Lung (tissue), 12 donors: Measurements from ENCODE around the gene CDH1. TPM values are rescaled to one million over a fixed set of nuclear protein-coding genes. Genes with fewer than 3 reads are reported as not detected.

Experiments used
- ATAC-seq: fragments of 200-7000 bp; cut with Tn5 transposase; one replicate; pipeline ENCODE4 v1.9.1; 2020; ENCODE audit warnings: moderate number of reproducible peaks; ENCODE audit not compliant: insufficient read depth, low FRiP score
- DNase-seq, 3 donors: peaks; one replicate each; pipeline ENCODE4 v3.0.0-alpha.2; 2013 to 2017
- H3K27ac ChIP-seq, 2 donors: one replicate each; pipeline ENCODE4 v1.5.1; 2013; ENCODE audit warnings: mild to moderate bottlenecking in 2 of 2, moderate library complexity in 2 of 2, control low read depth in 1 of 2, inconsistent platforms in 1 of 2, low read depth in 1 of 2, low read length in 1 of 2
- H3K27me3 ChIP-seq, 3 donors: one replicate each; pipeline ENCODE4 v1.5.1; 2013; ENCODE audit warnings: low read length in 2 of 3; ENCODE audit not compliant: control insufficient read depth in 3 of 3, insufficient read depth in 3 of 3
- H3K36me3 ChIP-seq, 4 donors: one replicate each; pipeline ENCODE4 v1.5.1; 2013; ENCODE audit warnings: low read length in 4 of 4, mild to moderate bottlenecking in 1 of 4, moderate library complexity in 1 of 4; ENCODE audit not compliant: control insufficient read depth in 4 of 4, insufficient read depth in 4 of 4
- H3K4me1 ChIP-seq, 5 donors: one replicate each; pipeline ENCODE4 v1.5.1; 2013; ENCODE audit warnings: low read length in 5 of 5, mild to moderate bottlenecking in 2 of 5, moderate library complexity in 1 of 5; ENCODE audit not compliant: control insufficient read depth in 5 of 5, insufficient read depth in 5 of 5
- H3K4me3 ChIP-seq: one replicate; pipeline ENCODE4 v1.5.1; 2013; ENCODE audit warnings: mild to moderate bottlenecking, control low read depth, moderate library complexity
- H3K9ac ChIP-seq, 2 donors: one replicate each; pipeline ENCODE4 v1.5.1; 2013; ENCODE audit warnings: low read length in 2 of 2, control low read depth in 1 of 2; ENCODE audit not compliant: insufficient read depth in 1 of 2
- H3K9me3 ChIP-seq, 4 donors: one replicate each; pipeline ENCODE4 v1.5.1; 2013; ENCODE audit warnings: low read length in 3 of 4, mild to moderate bottlenecking in 1 of 4, moderate library complexity in 1 of 4; ENCODE audit not compliant: control insufficient read depth in 4 of 4, insufficient read depth in 3 of 4
- WGBS, 2 donors: extraction: QIAGEN DNeasy Blood & Tissue Kit; methylation state at CpG; one replicate each; pipeline ENCODE4 v1.1.7; 2013; 5-methylcytosine and 5-hydroxymethylcytosine counted together
- polyA plus RNA-seq, 2 donors: library from polyadenylated mRNA; stranded (reverse); fragments of 200-250 nt; gene quantifications; one replicate each; pipeline ENCODE4 v1.2.1, GENCODE V29; 2013
- total RNA-seq, 2 donors: library from RNA; depleted of rRNA in 1 of 2; stranded (reverse); fragments of >200 nt in 1 of 2; gene quantifications; one replicate each; pipeline ENCODE4 v1.2.1, GENCODE V29; 2014 to 2021
- TF ChIP-seq, protein P1 (sequence below): IDR thresholded peaks from 2 replicates; pipeline ENCODE4 v1.5.1; 2012; ENCODE audit warnings: mild to moderate bottlenecking; ENCODE audit errors: control extremely low read depth, extremely low read depth
- donor health status: control.
- donor health status: control.
- donor health status: Bipolar disorder and iron deficiency.
- donor health status: healthy.
- donor health status: DM: yes; HTN: yes; CAD: no.

CDH1 gene
- total and polyA plus RNA-seq, 4 donors, result 33.2 to 227 (median 95.2) TPM

DNA sequence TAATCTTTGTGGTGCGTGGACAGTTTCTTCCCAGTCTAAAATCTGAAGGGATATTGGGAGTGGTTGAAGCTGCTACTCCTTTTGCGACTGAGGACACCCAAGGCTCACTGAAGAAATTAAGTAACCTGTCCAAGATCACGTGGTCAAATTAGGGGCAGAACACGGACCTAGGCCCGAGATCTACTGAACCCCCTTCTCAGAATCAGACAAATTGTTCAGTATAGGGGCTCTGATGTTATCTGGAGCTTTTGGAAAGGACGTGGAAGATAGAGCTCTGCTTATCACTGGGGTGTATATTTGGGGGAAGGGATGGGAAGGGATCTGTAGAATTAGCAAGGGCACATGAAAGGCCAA, 107.1 kb downstream of the CDH1 start:
- H3K9me3 ChIP-seq, result no peaks in the 10 kb centered on the region
- H3K4me1 ChIP-seq, result peaks cover 0 to 5% (median 0%) of the 10 kb centered on the region in 5 donors
- no peak for DNase-seq
- no peak for ATAC-seq
- no peaks in the 10 kb centered on the region for H3K27me3 ChIP-seq
- peak overlapping the region; percentile 91 to 95 for H3K27ac ChIP-seq
- H3K4me3 ChIP-seq, result peak overlapping the region; percentile 92
- H3K36me3 ChIP-seq, result peaks cover 0 to 1% (median 0%) of the 10 kb centered on the region in 4 donors
- WGBS, 2 donors, result 6 to 10% methylated on average over 6 of the region's 6 CpGs
- TF ChIP-seq, protein P1, sequence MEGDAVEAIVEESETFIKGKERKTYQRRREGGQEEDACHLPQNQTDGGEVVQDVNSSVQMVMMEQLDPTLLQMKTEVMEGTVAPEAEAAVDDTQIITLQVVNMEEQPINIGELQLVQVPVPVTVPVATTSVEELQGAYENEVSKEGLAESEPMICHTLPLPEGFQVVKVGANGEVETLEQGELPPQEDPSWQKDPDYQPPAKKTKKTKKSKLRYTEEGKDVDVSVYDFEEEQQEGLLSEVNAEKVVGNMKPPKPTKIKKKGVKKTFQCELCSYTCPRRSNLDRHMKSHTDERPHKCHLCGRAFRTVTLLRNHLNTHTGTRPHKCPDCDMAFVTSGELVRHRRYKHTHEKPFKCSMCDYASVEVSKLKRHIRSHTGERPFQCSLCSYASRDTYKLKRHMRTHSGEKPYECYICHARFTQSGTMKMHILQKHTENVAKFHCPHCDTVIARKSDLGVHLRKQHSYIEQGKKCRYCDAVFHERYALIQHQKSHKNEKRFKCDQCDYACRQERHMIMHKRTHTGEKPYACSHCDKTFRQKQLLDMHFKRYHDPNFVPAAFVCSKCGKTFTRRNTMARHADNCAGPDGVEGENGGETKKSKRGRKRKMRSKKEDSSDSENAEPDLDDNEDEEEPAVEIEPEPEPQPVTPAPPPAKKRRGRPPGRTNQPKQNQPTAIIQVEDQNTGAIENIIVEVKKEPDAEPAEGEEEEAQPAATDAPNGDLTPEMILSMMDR, result no peak
- peak overlapping the region in 1 of 2 donors; percentile 61 for H3K9ac ChIP-seq

DNA sequence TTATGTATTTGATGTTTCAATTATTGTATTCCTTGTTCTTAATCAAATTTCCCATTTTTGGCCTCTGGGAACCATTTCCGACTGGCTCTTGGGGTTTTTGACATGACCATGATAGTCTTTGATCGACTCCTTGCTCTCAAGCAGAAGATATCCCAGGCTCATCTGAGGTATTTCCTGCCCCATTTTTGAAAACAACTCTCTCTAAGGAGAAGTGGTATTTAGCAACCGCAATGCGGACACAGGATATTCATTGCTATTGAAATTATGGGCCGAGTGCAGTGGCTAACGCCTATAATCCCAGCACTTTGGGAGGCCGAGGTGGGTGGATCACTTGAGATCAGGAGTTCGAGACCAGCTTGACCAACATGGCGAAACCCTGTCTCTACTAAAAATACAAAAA, 111.7 kb downstream of the CDH1 start:
- WGBS, 2 donors, result 50 to 78% methylated on average over 9 of the region's 9 CpGs

DNA sequence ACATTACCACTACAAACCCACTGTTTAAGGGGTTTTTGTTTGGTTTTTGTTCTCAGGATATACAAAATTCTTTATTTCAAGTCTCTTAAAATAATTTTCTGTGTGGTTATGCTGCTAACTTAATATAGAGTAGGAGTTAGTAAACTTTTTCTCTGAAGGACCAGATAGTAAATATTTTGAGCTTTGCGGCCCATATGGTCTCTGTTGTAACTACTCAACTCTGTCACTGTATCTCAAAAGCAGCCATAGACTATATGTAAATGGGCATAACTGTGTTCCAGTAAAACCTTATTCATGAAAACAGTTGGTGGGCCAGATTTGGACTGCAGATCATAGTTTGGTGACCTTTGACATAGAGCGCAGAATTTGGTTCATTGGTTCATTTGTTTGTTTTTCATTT, 113.4 kb downstream of the CDH1 start:
- H3K27ac ChIP-seq, result no peak overlapping the region
- no peaks in the 10 kb centered on the region for H3K4me1 ChIP-seq
- H3K9me3 ChIP-seq, result no peaks in the 10 kb centered on the region
- 96 to 99% methylated on average over 2 of the region's 2 CpGs for WGBS, 2 donors
- DNase-seq, result no peak
- no peak for ATAC-seq
- TF ChIP-seq, protein P1, result no peak
- H3K27me3 ChIP-seq, result no peaks in the 10 kb centered on the region
- H3K4me3 ChIP-seq, result no peak overlapping the region
- H3K9ac ChIP-seq, result no peak overlapping the region
- peaks cover 0 to 2% (median 0%) of the 10 kb centered on the region in 4 donors for H3K36me3 ChIP-seq

More for the DNA sequence above, 111.7 kb downstream of the CDH1 start:
- Histone ChIP-seq H3K27me3 (no peaks in the 10 kb centered on the region), H3K4me3 (no peak overlapping the region), H3K36me3 (peaks cover 0 to 2% (median 0%) of the 10 kb centered on the region in 4 donors), H3K9ac (no peak overlapping the region), H3K4me1 (peaks cover 0 to 5% (median 0%) of the 10 kb centered on the region in 5 donors), H3K27ac (no peak overlapping the region), H3K9me3 (no peaks in the 10 kb centered on the region)
- TF ChIP-seq, protein P1, result no peak
- no peak for ATAC-seq
- no peak for DNase-seq

DNA sequence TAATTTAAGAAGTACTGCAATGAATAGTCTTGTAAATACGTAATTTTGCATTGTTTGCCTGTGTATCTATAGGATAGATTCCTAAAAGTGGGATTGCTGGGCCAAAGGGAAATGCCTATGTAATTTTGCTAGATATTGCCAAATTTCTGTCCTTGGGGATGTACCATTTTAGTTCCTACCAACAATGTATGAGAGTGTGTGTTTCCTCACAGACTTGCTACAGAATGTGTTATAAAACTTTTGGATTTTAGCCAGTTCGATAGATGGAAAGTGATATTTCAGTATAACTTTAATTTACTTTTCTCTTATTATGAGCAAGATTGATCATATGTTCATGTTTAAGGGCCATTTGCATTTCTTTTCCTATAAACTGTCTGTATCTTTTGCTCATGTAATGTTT, 114.5 kb downstream of the CDH1 start:
- 93 to 94% methylated on average over 2 of the region's 2 CpGs for WGBS, 2 donors
- H3K27me3 ChIP-seq, result no peaks in the 10 kb centered on the region
- TF ChIP-seq, protein P1, result no peak
- no peaks in the 10 kb centered on the region for H3K9me3 ChIP-seq
- H3K4me1 ChIP-seq, result no peaks in the 10 kb centered on the region
- no peak overlapping the region for H3K4me3 ChIP-seq
- H3K27ac ChIP-seq, result no peak overlapping the region
- ATAC-seq, result no peak
- H3K9ac ChIP-seq, result no peak overlapping the region
- DNase-seq, result peak in 1 of 3 donors; percentile 7
- peaks cover 0 to 2% (median 0%) of the 10 kb centered on the region in 4 donors for H3K36me3 ChIP-seq
